Stimulated activated CD4-positive, alpha-beta T cell treated with anti-CD3 and anti-CD28 coated beads, Interleukin-1b, Interleukin-23, amount 100 ng/mL, for 4 hours (primary cell): ENCODE data around the gene CBX8.

Experiments
- DNase-seq, 2 donors: peaks; one replicate each; pipeline ENCODE4 v3.0.0-alpha.2; 2020; ENCODE audit warnings: low read depth in 2 of 2

Gene CBX8

DNA sequence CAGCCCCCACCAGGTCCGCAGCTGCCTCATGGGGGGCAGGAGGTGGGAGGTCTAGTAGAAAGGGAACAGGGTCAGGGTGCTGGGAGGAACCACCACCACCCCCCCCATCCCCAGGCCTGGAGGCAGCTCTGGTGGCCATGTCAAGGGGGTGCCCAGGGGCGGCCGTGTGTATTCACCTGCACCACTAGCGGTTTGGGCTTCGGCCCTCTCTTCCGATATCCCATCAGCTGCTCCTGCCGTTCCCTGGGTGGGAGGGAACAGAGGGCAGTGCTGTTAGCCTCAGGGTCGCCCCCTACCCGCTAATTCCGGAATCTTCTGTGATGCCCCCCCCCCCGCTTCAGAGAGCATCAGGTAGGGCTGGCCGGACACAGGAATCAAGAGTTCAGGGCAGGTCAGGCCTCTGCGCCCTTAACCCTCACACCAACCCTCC is 38.6 kb upstream of the CBX8 start:
- no peak for DNase-seq

DNA sequence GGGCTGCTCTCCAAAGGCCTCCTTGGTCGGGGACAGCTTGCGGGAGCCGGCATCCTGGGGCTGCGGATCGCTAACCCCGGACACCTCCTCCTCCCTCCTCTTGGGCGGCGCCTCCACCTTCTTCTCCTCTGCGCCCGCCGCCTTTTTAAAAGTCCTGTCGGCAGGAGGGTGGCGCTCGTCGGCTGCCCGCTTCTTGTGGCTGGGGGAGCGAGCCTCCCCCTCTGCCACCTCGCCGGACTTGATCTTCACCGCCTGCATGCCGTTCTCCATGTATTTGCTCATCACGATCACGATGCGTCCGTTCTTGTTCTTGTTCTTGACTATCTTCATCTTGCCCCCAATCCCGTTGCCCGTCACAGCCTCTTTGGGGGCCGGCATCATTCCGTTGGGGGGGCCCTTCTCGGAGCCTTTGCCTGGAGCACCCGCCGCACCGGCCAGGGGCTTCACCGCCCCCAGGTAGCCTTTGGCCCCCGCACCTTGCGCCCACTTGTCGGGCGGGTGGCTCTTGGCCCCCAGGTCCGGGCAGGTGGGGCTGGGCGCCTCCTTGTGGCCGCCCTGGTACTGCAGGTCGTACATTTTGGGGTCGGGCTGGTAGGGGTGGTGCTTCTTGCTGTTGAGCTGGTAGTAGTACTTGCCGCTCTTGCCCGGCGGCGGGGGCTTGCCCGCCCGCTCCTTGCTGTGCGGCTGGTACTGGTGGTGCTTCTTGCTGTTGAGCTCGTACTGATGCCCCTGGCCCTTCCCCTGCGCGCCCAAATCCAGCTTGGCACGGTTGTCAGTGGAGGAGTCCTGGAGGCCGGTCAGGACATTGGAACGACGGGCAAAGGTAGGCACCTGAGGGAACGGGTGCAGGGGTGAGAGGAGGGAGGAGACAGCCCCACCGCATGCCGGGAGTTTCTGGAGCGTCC is 37.9 kb upstream of the CBX8 start:
- DNase-seq: no peak

DNA sequence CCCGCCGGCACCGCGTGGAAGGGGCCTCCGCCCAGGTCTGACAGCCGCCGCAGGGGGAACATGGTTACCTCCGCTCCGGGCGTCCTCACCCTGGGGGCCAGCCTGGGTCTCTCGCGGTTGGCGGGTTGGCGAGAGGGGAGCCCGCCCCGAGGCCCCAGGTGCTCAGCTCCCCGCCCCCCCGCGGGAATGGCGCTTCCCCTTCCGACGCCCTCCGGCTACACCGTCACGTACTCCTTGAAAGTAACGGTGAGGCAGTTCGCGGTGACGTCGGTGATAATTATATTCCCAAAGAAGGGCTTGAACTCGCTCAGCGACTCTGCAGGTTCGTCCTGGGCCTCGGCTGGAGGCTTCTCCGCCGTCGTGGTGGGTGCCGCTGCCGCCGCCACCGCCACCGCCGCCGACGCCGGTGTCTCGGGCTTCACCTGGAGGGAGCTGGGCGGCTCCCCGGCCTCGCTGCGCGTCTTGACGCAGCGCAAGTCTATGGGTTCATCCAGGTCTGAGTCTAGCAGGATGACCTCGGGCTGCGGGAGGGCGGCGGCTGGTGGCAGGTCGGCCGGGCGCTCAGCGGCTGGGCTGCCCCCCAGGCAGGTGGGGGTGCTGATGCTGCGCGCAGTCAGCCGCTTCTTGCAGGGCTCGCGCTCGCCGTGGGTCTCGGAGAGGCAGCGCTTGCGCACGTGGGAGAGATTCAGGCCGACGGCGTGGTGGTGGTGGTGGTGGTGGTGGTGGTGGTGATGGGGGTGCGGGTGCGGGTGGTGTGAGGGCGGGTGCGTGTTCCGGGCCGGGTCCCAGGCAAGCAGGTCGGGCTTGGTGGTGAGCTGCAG is 37.1 kb upstream of the CBX8 start:
- no peak for DNase-seq

DNA sequence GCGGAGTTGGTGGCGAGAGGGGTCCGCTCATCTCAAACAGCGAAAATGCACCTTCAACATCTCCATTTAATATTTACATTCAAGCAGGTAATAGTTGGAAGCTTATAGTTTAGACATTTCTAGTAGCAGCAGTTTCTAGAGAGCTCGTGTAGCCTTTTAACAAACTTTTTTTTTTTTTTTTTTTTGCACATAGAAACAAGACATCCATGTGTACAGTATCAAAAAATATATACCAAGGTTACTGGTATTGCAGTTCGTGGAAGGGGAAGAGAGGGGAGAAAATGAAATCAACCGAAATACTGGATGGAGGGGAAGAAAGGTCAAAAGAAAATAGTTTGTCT is 36.2 kb upstream of the CBX8 start:
- DNase-seq: no peak

DNA sequence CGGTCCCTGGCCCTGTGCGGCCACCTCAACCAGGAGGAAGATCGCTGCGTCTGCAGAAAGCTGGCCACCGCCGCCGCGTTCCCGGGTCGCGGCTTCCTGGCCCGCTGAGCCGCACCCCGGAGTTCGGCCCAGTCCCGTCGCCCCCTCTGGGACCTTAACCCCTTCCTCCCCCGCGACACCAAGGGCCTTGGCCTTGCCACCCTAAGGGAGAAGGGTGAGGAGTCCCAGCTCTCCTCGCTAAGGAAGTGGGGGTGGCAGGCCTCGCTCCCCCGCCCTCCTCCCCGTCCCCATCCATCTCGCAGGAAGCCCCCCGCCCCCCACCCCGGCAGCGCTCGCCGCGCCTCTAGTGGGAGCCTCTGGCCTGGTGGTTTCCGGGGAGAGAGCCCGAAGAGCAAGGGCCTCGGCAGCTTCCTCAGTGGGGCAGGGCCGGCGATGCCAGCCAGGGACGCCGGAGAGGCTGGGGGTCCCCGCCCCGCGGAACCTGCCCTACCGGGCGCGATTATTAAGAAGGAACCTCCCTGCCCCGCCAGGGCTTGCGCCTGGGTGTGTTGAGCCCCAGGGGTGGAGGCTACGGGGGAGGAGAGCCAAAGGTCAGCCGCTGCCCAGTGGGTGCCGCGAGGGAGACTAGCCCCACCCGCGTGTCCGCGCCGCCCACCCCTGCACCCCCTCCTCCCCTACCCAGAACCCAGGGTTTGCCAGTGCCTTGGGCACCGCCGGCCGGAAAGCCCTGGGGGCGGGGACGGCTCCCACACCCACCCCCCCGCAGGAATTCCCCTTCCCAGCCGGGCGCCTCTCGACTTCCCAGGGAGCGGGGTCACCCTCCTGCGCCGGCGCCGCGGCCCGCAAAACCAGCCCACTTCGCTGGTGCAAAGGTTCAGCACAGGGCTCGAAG is 35.6 kb upstream of the CBX8 start:
- DNase-seq: no peak

DNA sequence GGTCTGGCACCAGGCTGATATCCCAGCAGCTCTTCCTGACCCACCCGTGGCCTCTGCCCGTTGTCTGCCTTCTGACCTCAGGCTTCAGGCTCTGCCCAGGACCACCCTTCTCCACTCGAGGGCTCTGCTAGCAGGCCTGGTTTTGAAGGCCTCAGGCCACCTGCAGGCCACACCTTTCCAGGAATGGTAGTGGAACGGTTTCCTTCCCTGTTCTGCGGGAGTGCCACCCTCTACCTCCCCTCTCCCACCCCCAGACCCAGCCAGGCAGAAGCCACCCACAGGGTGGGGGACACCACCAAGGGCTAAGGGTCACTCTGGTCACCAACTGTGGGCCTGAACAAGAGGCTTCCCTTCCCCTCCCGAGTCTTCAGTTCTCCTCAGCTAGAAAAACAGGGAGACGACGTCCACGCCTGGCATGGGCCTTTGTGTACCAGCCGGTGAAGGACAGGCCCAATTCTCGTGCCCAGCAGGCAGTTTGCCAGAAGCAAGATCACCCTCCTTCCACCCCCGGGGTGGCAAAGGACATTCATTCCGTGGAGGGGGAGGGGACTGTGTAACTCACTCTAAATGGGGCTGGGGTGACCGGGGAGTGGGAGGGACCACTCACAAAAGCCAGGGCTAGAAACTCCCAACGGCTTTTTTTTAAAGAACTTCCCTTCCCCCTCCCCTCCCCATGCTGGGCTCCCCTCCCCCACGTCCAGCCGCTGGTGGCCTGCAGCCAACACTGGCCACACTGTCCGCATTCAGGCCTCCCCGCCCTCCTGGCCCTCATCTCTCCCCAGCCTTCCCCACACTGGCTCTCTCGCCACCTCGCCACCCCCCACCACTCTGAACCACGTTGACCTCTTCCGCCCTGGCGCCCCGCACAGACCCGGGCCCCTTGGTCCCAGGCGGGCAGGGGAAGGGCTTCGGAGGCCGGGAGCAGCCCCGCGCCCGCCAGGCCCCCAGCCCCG is 34.7 kb upstream of the CBX8 start:
- DNase-seq: no peak

DNA sequence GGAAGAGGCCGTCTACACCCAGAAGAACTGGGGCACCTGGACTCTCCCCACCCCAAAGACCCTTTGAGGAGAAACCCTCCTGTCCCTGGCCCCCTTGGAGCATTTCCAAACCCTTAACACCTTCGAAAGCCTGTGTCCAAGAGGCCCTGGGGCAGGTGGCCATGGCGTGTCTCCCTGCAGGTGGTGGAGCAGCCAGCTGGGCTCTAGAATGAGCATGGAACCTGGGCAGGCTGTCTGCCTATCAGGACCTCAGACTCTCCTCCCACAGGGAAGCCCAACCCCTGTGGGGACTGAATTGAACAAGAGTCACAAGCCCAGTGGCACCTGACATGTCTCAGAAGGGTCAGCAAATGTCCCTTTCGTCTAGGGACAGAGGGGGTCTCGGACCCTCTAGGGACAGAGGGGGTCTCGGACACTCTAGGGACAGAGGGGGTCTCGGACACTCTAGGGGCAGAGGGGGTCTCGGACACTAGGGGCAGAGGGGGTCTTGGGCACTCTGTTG is 33.9 kb upstream of the CBX8 start:
- DNase-seq: no peak

DNA sequence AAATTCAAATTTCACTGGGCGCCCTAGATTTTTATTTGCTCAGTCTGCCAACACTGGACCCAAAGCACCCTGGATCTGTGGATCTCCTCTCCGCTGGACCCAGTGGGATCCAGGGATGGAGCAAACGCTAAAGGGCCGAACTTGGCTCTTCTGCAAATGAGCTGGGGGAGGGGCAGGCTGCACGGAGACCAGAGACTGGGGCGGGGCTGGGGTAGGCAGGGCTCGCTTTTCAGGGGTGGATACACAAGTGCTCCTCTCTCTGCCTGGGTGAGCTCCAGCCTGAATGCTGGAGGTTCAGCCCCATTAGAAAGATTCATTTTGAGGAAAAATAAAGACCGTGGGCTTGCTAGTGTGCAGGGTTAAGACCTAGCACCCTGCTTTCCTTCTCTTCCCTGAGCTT is 33.4 kb upstream of the CBX8 start:
- DNase-seq: no peak

DNA sequence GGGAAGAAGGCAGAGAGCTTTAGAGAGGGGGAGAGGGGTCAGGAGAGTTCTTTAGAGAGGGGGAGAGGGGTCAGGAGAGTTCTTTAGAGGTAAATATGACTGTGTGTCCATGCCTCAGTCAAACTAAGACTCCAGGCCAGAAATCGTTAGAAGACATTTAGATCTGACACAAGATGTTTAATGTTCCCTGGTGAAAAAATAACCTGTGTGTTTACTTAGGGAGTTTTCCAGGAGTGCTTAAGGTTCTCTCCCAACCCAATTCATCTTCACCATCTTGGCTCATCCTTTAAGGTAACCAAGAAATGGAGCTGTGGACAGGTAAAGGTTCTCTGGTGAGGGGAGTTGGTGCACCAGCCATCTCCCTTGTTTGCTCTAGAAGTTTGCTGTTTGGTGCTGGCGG is 32.6 kb upstream of the CBX8 start:
- no peak for DNase-seq

DNA sequence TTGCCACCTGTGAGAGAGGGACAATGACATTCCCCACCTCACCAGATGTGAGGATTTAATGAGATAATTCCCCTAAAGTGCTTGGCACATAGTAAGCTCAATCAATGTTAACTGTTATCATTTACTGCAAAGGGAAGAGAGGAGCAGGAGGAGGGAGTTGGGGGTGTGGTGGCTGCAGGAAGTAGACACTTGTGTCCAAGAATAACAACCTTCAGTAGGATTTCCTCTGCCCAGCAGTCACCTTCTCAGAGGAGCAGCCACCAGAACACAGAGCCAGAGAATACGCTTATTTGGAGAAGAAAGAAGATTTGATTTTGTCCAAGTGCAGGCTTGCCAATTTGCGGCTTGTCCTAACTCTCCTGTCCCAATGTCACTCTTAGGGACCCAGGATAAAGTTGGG is 32.1 kb upstream of the CBX8 start:
- DNase-seq: no peak

DNA sequence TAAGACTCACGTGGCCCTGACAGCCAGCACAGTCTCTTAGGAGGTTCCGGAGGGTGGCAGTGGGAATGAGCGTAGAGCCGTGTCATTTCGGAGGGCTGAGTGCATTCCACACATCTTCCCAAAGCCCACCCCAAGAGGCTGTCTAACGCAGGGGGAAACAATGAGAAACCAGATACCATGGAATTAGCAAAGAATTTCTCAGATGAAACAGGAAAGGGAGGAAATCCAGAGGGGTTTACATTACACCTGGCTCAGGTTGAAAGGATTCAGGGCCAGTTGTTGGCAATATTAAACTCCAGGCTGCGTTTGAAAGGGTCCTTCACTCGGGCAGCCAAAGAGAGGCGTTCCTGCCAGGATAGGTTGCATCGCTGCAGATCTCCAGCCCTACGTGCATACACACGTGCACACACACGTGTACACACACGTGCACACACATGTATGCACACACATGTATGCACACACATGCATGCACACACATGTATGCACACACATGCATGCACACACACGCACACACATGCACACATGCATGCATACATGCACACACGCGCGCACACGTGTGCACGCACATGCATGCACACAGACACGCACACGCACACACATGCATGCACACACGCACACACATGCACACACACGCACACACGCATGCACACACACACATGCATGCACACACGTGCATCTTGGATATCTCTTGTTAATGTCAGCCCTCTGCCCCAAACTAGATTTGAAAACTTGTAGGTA is 30.1 kb upstream of the CBX8 start:
- DNase-seq: no peak

DNA sequence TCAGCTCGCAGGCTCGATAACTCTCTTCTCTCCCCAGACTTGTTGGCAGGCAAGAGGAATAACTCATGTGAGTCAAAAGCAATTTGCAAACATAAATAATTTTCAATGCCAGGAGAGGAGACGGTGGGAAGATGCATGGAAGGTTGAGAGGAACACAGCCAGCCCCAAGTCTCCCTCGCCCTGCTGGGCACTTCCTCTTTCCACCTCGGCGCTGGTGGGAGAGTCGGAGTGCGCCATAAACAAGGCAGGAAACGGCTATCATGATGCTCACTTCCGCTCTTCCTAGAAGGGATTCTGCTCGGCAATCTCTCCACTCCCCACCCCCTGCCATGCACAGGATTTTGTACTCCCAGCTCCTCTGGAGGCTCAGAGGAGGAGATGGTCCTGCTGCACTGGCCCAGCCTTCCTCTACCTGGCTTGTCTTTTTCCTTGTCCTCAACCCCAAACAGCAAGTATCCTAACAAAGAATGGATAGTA is 29.4 kb upstream of the CBX8 start:
- DNase-seq: no peak

DNA sequence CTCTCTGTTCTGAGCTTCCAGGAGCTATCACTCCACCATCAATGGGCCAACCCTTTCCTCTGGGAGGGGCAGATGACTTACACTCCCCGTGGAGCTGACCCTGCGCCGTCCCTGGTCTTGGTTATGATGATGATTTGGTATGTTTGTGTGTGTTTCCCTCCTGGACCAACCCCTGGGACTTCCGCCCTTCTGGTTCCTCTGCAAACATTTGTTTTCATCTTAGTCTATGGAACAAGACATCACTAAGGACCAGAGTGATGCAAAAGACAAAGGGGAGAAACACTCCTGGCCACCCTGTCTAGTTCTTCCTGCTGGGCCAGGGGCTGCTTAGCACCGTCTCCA is 28.7 kb upstream of the CBX8 start:
- DNase-seq: no peak

DNA sequence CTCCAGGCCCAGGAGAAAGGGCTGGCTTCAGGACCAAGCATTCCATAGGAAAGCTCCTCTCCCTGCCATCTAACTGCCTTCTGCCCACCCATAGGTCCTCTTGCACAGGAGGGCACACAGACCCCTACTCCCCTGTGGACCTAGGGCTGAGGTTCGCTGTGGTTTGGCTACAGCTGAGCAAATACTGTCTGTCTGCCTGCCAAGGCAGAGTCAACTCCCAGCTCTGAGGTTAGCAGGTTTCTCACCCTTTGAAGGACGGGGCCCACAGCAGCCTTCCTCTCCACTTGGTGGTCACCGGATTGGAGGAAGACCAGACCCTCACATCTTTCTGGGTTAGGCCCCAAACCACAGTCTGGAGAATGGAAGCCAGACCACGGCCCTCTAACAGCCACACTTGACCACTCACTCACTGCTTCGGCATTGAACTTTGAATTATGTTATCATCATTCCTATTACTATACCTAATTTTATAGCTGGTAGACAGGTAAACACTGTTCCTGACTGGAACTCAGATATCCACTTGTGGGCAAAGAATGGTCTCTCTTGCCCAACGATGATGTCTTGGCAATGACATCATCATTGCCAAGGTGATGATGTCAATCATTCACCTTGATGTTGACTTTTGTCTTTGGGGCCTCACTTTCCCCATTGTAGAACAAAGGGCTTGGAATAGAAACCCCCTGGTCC is 28.2 kb upstream of the CBX8 start:
- DNase-seq: no peak

DNA sequence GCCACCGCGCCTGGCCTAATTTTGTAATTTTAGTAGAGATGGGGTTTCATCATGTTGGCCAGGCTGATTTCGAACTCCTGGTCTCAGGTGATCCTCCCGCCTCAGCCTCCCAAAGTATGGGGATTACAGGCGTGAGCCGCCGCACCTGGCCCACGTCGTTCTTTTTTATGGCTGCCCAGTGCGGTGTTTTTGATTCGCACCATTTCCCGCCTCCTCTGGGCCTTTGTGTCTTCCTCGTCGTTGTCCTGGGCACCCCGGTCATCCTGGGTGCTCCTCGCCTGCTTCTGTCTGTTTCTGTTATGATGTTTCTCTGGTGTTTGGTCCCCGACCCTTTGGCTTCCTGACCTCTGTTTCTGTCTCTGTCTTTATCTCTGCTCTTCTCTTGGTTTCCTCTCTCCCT is 27.4 kb upstream of the CBX8 start:
- no peak for DNase-seq

DNA sequence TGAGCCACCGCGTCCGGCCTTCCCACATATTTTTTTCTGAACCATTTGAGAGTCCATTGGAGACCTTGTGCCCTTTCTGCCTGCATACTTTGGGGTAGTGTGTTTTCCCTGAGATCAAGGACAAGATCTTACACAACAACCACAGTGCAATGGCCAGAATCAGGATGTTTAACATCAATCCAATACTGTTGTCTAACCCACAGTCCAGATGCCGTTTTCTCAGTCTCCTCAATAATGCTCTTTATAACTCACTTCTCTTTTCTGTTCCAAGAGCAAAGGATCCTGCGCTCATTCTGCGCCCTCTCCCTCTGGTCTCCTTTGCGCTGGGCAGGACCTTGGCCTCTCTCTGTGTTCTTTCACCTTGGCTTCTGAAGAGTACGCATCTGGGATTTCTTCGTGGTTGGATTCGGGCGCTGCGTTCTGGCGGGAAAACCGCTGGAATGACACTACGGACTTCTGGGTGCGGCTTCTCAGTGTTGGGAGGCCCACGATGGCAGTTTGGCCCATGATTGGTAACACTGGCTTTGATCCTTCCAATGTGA is 25.8 kb upstream of the CBX8 start:
- DNase-seq: no peak

DNA sequence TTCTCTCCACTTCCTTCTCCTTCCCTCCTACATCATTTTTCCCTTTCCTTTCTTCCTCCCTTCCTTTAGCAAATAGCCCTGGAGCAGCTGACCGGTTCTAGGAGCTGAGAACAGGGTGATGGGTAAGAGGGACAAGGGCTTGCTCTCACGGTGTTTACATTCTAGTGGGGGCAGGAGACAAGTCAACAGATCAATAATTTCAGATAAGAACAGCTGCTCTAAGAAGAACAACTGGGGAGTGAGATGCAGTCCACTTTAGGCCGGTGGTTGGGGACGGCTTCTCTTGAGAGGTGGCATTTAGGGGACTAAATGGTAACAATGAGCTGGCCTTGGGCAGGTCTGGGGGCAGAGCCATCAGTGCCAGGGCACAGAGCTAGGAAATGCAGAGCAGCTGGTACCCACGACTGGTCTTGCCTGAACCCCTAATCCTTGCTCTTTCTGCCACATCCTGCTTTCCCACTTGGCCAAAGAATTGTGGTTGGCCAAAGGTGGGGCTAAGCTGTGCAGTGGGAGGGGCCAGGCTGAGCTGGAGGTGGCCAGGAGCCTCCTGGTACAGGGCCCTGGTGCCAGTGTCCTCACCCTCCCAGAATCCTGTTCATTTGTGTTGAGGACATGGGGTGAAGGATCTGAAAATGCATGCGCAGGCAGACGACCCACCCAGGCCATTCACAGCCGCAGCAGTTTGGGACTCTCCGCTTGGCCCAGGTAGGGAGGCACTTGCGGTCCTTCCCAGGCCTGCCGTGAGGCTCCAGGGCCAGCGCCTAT is 24.6 kb upstream of the CBX8 start:
- DNase-seq: no peak

DNA sequence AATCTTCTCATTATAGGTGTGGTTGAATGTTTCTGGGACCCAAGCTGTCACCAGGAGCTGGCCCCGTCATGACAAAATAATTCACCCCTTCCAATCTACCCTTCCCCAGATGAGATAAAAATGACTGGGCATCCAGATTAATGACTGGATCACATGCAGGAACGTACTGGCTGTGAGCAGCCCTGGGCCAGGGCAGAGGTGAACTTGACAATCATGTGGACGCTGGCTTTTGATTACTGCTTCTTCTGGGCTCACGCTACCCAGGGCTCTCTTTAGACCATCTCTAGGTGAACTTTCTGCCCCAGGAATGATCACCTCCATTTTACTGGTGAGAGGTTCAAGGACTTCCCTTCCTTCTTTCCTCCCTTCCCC is 24.1 kb upstream of the CBX8 start:
- DNase-seq: no peak
